GM12874 (cell line): ENCODE results near the gene WRAP53.
A peak's percentile ranks its signal among the peaks of the same experiment; 100 is the strongest.

Experiments used
- TF ChIP-seq, protein P1 (sequence below): IDR thresholded peaks from 2 replicates; pipeline ENCODE4 v1.5.1; 2011; ENCODE audit warnings: low read depth, mild to moderate bottlenecking, control low read depth, low read length, moderate library complexity; ENCODE audit not compliant: insufficient read depth

The WRAP53 gene

DNA sequence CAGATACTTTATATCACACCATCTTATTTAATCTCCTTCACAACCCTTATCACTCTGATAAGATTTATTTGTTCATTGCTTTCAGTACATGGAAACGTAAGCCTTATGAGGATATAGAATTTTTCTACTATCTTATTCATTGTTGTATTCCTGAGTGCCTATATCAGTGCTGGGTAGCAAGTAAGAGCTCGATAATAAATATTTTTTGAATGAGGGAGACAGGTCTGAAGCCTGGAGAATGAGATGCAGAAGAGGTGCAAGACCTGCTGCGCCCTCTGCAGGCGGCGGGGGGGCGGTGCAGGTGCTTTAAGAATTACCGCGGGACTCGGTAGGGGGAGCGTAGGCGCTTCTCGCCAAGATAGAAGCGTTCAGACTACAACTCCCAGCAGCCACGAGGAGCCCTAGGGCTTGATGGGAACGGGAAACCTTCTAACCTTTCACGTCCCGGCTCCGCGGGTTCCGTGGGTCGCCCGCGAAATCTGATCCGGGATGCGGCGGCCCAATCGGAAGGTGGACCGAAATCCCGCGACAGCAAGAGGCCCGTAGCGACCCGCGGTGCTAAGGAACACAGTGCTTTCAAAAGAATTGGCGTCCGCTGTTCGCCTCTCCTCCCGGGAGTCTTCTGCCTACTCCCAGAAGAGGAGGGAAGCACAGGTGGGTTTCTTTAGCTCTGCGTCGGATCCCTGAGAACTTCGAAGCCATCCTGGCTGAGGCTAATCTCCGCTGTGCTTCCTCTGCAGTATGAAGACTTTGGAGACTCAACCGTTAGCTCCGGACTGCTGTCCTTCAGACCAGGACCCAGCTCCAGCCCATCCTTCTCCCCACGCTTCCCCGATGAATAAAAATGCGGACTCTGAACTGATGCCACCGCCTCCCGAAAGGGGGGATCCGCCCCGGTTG, at the start of gene WRAP53:
Gene WRAP53, plus strand, starts transcription at position 570 of the 900 bp plus-strand sequence. Its CDS starts 172 bp downstream, at position 742.
- TF ChIP-seq, protein P1, sequence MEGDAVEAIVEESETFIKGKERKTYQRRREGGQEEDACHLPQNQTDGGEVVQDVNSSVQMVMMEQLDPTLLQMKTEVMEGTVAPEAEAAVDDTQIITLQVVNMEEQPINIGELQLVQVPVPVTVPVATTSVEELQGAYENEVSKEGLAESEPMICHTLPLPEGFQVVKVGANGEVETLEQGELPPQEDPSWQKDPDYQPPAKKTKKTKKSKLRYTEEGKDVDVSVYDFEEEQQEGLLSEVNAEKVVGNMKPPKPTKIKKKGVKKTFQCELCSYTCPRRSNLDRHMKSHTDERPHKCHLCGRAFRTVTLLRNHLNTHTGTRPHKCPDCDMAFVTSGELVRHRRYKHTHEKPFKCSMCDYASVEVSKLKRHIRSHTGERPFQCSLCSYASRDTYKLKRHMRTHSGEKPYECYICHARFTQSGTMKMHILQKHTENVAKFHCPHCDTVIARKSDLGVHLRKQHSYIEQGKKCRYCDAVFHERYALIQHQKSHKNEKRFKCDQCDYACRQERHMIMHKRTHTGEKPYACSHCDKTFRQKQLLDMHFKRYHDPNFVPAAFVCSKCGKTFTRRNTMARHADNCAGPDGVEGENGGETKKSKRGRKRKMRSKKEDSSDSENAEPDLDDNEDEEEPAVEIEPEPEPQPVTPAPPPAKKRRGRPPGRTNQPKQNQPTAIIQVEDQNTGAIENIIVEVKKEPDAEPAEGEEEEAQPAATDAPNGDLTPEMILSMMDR: peak; percentile 97

DNA sequence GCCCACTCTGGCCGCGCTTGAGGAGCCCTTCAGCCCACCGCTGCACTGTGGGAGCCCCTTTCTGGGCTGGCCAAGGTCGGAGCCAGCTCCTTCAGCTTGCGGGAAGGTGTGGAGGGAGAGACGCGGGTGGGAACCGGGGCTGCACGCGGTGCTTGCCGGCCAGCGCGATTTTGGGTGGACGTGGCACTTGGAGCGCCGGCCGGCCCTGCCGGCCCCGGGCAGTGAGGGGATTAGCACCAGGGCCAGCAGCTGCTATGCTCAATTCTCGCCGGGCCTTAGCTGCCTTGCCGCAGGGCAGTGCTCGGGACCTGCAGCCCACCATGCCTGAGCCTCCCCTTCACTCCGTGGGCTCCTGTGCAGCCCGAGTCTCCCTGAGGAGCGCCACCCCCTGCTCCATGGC, 47.5 kb upstream of the WRAP53 start:
- TF ChIP-seq, protein P1: no peak

DNA sequence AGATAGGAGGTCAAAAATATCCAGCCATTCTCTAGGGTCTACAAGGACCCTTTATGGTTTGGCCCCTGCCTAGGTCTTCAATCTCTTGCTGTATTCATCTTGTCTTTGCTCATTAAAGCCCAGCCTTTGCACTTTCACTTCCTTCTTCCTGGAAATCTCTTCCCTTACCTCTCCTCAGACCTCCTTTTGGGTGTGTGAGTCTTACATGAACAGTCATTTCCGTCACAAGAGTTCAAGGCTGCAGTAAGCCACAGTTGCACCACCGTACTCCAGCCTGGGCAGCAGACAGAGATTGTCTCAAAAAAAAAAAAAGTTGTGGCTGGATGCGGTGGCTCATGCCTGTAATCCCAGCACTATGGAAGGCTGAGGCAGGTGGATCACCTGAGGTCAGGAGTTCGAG, 43.5 kb upstream of the WRAP53 start:
- TF ChIP-seq, protein P1: no peak

DNA sequence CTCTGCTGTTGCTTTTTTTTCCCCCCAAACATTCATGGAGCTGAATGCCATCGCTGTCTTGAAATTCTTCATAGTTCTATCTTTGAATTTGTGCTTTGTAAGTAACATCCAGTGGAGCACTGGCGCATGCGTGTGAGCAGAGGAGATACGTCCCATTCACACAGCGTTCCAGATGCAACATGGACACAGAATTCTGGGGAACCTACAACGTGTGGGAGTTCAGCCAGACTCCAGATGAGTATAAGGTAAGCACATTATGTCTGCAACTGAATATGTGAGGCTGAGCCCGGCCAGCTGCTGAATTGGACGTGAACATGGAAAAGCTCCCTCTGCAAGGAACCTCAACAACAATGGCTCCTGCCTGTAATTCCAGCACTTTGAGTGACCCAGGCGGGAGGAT, 41.8 kb upstream of the WRAP53 start:
- TF ChIP-seq, protein P1: no peak

DNA sequence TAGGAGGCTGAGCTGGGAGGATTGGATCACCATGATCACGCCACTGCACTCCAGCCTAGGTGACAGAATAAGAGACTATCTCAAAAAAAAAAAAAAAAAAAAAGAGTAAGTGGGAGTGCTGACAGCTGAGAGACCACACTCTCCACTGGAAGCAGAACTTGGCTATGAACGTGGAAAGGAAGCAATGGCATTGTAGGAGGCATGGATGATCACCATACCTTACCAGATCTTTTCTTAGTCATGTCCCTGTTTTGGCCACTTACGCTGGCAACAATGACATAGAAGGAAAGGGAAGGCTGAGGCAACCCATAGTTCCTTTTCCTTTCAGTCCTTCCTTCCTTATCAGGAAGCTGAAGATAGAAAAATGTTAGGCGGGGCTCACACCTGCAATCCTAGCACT, 41.3 kb upstream of the WRAP53 start:
- TF ChIP-seq, protein P1: no peak

DNA sequence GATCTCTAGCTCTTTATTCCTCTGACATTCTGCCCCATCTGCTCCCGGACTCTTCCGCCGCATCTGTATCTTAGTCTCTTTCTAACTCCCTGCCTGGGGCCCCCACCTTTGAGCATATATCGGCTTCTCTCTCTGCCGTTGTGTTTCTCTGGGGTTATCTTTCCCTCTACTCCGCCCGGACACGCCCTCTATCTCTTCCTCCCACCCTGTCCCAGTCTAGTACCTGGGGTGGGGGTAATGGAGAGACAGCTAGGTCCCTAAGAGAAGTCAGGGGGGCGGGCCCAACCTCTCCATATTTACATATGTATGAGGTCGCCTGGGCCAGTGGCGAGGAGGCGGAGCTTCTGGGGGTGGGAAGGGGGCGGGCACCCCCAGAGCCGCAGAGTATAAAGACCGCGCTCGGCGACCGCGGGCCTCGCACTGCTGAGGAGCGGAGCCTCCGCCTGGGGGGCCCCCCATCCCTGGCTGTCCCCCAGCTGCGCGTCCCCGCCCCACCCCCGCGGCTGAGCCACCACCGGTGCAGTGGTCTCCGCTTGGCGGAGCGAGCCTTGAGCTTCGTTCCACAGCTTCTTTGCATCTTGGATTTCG, 37.7 kb upstream of the WRAP53 start, which contains the start of gene ATP1B2:
Gene ATP1B2, plus strand, starts transcription at position 418 of the 588 bp plus-strand sequence. CDS start 593 bp downstream, outside the sequence.
- TF ChIP-seq, protein P1: no peak

DNA sequence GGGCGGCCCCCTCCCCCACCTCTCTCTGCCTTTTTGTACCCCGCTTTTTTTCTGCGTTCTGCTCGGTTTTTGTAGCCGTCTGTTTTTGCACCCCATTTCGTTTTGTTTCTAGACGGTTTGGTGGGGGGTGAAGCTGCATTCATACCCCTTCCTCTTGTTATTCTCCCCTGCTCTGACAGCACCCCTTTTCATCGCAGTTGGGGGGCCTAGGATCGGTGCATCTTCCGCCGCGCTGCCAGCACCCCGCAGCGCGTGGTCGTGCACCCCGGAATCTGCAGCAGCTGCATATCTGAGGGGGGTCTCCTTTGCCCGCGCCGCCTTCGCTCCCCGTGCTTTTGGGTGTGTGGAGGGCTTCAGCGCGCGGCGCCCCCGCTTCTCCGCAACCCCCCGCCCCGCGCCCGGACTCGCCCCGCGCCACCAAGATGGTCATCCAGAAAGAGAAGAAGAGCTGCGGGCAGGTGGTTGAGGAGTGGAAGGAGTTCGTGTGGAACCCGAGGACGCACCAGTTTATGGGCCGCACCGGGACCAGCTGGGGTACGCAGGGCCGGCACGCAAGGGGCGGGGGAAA, 37.1 kb upstream of the WRAP53 start:
- TF ChIP-seq, protein P1: no peak
